ENCODE measurements around the gene EPHA7.

Gene EPHA7

DNA sequence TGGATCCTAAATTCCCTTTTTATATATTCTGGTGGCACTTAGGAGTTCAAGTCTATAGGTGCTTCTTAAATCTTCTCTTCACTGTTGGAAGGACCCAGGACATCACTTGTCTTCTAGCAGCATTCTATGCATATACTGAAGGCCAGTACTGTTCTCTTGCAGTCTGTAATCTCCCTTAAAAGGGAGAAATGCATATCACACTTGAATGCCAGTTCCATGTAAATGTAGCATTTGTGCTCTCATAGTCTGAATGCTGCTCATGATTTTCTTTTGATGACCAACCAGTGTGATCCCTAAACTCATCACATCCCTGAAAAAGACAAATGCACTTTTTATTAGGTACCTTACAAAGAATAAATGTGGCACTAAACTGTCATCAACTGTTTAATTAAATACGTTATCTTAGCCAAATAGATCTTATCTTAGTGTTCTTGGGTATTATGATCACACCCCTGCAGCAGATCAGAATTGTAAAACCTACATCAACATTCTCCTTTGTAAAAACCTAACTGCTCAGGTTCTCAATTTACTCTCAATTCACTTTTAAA is 176.1 kb downstream of the EPHA7 start:
- no peak for DNase-seq (ENCODE audit: low read depth)

DNA sequence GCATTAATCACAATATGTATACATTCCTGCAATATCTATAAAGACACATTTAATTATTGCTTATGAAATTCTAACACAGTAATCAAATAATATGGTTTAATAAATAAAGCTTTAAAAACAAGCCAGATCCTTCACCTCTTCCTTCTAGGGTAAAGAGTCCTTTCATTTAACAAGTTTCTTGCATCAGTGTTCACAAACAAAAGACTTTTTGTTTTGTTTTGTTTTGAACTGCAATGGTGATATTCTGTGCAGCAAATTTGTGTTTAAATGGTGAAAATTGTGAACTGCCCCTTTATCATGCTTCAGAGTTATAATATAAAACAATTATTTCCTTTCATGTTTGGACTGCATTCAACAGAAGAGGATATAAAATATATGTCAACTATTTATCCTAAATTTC is 177.3 kb downstream of the EPHA7 start:
- DNase-seq (ENCODE audit: low read depth) = no peak

DNA sequence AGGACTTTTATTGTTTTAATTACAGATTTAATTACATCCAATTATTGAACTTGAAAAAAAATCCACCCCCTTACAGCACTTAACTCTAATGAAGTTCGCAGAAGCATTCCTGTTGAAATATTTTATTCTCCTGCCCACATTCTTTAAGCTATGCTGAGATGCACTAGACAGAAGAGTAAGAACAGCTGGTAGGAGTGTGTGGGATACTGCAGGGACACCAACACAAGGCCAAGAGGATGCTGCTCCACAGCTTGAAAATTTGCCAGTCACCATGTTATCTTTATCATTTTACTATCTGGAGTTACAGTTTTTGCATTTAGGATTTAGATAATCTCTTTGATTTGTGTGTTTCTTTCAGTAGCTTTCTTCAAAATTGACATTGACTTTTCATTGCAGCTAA is 180.7 kb downstream of the EPHA7 start:
- no peak for DNase-seq (ENCODE audit: low read depth)

DNA sequence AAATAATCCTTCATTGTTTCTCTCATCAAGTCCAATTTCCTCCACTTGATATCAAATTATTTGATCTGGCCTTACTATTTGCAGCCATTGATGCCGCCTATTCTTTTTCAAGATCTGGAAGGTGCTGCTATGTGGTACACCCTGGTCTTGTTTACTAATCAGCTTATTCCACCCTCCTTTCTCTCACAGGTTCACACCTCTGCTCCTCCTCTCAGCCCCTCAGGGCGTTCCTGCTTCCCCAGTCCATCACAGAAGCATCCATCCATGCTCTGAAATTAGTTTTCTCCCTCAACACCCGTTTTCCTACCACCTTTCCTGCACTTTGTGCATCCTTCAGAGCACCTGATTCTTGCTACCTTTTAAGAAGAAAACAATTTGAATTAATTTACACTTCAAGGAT is 183.6 kb downstream of the EPHA7 start:
- no peak for DNase-seq (ENCODE audit: low read depth)

DNA sequence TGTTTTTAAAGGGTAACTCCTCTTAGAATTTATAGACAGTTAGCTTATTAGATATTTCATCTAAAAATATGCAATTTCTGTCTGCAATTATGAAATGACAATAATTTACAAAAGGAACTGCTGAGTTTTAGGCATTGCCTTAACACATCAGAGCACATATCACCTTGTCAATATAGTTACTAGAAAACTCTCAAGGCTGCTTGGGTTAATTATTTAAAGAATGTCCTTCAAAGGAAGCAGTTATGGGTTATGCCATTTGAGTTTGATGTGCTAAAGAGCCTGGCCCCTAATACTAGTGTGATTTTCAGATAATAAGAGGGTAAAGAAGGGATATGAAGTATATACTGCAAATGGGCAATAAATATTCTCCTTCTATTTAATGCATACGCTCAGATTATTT is 192.5 kb downstream of the EPHA7 start:
- DNase-seq (ENCODE audit: low read depth) = no peak

DNA sequence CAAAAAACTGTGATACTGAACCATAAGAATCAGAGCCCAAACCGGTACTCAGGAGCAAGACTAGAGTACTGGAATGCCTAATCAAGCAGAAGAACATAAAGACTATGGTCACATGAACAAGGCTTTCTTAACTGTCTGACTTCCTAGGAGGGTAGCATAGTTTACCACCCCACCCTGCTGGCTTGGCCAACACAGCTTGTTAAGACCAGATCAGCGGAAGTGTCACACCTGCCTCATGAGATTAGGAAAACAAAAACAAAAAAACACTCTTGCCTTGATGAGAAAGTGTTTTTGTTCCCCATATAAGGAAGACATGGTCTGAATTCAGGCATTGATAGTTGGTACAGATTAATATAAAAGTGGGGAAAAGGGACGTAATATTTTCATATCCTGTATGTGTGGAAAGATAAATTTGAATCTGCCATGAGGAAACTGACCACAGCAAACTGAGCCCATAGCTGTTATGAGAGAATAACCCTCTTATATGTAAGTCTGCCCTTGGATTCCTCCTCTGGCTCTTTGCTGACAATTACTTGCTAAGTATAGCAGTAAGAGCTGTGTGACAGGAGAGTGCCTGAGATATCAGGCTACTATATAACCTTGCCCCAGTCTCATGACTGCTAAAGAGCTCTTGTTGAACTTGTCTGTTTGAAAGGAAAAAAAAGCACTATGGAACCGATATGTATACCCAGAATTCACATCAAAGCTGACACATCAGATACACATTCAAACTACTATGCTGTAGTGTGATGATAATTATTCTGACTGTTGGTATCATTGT is 197.1 kb downstream of the EPHA7 start:
- DNase-seq (ENCODE audit: low read depth) = no peak

DNA sequence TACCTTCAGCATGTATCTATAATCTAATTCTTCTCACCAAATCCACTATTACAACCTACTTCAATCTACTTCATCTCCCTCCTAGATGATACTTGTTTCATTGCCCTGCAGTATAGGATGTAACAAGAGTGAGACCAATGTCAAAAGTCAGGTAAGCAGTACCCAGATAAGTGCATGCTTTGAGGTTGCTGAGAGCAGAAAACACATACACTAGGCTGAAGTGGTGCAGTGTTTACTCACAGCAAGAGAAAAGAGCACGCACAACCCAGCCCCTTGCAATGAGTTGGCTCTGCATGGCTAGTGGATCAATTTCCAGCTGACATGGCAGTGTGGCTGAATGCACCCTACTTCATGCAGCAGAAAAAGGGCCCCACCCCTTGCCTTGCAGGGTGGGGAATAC is 199.9 kb downstream of the EPHA7 start:
- no peak for DNase-seq (ENCODE audit: low read depth)

DNA sequence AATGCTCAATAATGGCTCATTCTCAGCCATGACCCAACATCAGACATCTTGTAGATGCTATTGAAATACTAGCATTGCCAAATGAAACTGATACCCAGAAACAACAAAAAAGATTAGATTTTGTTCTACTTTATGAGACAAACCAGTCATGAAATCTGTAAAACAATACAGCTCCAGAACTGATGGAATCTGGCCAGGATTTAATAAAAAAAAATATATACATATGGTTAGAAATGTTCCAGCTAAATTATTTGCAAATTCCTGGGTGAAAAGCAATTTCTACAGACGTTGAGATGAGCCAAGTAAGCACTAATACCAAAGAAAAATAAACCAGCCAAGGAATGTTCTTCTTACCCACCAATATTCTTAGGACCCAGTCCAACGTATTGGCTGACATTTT is 201.3 kb downstream of the EPHA7 start:
- DNase-seq (ENCODE audit: low read depth) = no peak

DNA sequence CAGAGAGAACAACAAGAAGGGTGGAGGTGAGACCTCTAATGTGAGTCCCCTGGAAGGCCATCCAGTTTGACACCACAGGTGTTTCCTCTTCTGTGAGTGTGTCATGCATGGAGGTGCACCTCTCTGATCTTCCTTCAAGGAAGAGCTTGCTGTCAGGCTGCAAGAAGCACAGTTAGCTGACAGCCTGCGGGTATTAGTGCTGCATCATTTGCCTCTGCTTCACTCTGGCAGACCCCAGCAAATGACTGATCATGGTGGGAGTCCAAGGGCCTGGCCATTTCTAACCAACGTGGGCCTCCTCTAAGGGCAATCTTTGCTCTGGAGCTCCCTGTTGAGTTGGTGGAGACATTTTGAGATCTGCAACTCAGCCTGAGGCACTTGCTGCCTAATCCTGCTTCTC is 206.3 kb downstream of the EPHA7 start:
- no peak for DNase-seq (ENCODE audit: low read depth)

DNA sequence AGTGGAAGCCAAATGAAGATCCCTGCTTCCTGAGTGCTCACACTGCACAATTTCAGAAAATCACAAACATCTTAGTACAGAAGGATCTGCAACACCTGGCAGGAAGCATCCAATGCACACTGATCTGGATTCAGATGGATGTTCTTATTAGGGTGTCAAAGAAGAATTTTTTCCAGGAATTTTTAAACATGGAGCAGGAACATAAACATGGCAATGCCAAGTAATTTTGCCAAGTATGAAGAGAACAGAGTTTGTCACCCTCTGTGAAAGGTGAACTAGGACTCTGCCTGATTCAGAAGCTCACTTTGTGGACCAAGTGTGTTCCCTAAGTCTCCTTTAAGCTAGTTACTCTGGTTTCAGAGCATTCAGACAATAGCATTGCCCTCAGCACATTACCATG is 208.5 kb downstream of the EPHA7 start:
- DNase-seq (ENCODE audit: low read depth) = no peak

DNA sequence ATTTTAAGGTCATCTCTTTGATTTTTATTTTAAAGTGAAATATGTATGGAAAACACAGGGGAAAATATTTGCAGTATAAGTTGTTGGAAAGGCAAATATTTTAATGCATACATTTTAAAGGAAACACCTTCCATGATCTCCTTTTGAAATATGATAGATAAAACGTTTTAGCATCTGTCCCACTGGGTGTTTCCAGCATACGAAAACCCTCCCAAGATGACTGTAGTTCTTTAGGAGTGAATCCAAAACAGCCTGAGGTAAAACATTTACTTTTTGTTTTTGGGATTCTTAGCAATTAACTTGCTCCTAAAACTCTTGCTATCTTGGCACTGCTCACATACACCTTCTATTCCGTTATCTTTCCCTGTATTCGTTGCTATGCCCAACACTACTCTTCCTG is 210.0 kb downstream of the EPHA7 start:
- no peak for DNase-seq (ENCODE audit: low read depth)

DNA sequence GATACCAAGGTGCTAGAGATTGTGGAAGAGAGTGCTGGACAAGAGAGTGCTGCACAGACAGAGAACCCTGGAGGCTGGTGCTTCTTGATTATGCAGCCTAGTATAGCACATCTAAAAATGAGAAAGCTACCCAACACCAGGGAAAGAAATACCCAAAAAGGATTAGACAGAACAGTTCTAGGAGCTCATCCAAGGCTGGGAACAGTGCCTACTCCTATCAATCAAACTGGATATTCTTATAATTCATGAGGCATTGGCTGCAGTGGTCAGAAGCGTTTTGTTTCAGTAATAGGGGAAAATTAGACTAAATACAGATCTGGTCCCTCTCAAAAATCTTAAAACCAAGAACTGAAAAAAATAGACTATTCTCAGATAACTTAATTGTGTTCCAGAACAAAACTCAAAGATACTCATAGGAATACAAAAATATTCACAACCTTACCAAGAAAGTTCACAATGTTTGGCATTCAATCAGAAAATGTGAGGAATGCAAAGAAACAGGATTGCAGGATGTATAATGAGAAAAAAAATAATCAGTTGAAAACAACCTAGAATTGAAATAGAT is 222.9 kb downstream of the EPHA7 start:
- no peak for DNase-seq (ENCODE audit: low read depth)

DNA sequence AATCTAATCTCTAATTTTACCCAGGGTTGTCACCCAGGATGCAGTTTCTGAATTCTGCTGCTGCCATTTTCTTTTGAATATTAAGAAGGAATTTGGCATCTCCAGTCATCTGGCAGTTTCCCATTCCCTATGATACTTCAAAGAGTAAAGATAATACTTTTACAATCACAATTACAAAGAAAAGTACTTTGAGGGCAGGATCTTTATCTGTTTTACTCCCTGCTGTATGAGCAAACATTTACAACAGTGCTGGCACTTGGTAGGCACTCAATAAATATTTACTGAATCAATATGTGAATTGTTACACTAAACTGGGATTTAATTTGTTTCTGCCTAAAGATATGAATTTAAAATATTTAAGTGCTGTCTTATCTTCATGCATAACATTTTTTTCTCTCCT is 224.9 kb downstream of the EPHA7 start:
- DNase-seq (ENCODE audit: low read depth) = no peak

DNA sequence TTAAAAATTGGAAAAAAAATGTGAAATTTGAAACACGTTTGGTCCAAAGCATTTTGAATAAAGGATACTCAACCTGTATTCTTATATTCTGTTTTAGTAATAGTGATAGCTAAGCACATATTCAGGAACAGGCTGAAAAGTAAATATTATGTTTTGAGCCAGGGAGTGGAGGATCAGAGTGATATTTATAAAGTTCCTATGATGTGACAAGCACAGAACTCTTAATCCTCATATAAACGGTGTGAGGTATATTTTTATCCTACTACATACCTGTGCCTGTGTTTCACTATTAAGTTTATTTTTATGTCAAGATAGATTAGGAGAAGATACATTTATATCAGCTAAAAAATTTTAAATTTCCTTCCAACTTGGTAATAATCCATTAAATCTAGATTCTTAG is 225.5 kb downstream of the EPHA7 start:
- DNase-seq (ENCODE audit: low read depth) = no peak
